ENCODE measurements around the gene ATP6V1C2. TPM values are rescaled to one million over a fixed set of nuclear protein-coding genes. Genes with fewer than 3 reads are reported as not detected.

ATP6V1C2 gene
- total and polyA plus RNA-seq, 9 of the 15 experiments (the other 6 are each of a cell fraction or from before 2014, with no cell fraction given), result 0.01 to 0.31 (median 0.10) TPM; not detected in 4

GRCh38 chr2:10798783-10799182, 77.4 kb downstream of the ATP6V1C2 start:
- intact Hi-C loops (cut with micrococcal nuclease), result no loop called here
- H3K9me3 ChIP-seq (replicated peaks; ENCODE audit: control insufficient read depth, insufficient read depth, low read depth, low read length), result no peaks in the 10 kb centered on the region
- peaks cover 3% of the 10 kb centered on the region for H3K9me1 ChIP-seq (ENCODE audit: control insufficient read depth, insufficient read depth, low read length)
- H3K27me3 ChIP-seq (ENCODE audit: control insufficient read depth in 2 of 2, insufficient read depth in 2 of 2, low read length in 2 of 2), result no peaks in the 10 kb centered on the region
- H3K4me1 ChIP-seq (replicated peaks in 1 of 2; ENCODE audit: control insufficient read depth in 2 of 2, insufficient read depth in 2 of 2, low read length in 2 of 2), result peaks cover 0 to 12% of the 10 kb centered on the region in 2 experiments; a peak in 2 of 5 replicates
- peaks cover 81% of the 10 kb centered on the region for H3K79me2 ChIP-seq (ENCODE audit: control insufficient read depth, insufficient read depth, low read length)
- ChIA-PET CTCF (ENCODE audit: low intra/inter-chr PET ratio) (no interaction called here), POLR2A (interaction anchor here (0.9 kb wide), 1 partner anchor 10 kb away, joined by 3 read pairs; no protein-coding TSS in a partner anchor)
- peaks cover 36% of the 10 kb centered on the region for H4K20me1 ChIP-seq (replicated peaks; ENCODE audit: control insufficient read depth, insufficient read depth, low read length)
- no peak overlapping the region for H2AFZ ChIP-seq (ENCODE audit: low read depth, low read length)
- H3K36me3 ChIP-seq (ENCODE audit: control insufficient read depth, insufficient read depth, low read length), result peaks cover 92% of the 10 kb centered on the region
- DNase-seq (ENCODE audit: extremely low read depth in 1 of 4, low spot score in 3 of 4) (peak; percentile 37 to 44 (median 40)), ATAC-seq (peak; percentile 86), FAIRE-seq (peak; percentile 70)
- H3K9ac ChIP-seq (ENCODE audit: insufficient read depth in 1 of 2, low read depth in 2 of 2, low read length in 2 of 2), result no peak overlapping the region
- no peak overlapping the region for H3K4me2 ChIP-seq (ENCODE audit: insufficient read depth, low read length)
- in situ Hi-C loops (cut with MboI), result no loop called here
- no peak overlapping the region for H3K27ac ChIP-seq (ENCODE audit: extremely low read depth, low read depth, low read length)
- WGBS (ENCODE audit: insufficient coverage, low coverage, missing lambda C conversion rate), result 67% methylated on average over 8 of the region's 8 CpGs
- H3K4me3 ChIP-seq, result no peak overlapping the region
- BruUV-seq (replicated peaks), result no TSS peak
- TF ChIP-seq ZNF76 (CRISPR knock-in tag; IDR thresholded peaks at IDR 0.05; ENCODE audit: borderline replicate concordance) (no peak), TRIM24 (IDR thresholded peaks at IDR 0.05) (no peak), ATF1 (CRISPR knock-in tag; IDR thresholded peaks at IDR 0.05) (no peak), ATF1 (tag; IDR thresholded peaks at IDR 0.05) (no peak), ZNF707 (CRISPR knock-in tag; conservative IDR thresholded peaks at IDR 0.05) (no peak), CEBPG (CRISPR knock-in tag; IDR thresholded peaks at IDR 0.05) (no peak), CEBPG (tag; conservative IDR thresholded peaks at IDR 0.05 in 1 of 2, IDR thresholded peaks at IDR 0.05 in 1 of 2) (no peak), E2F5 (CRISPR knock-in tag; IDR thresholded peaks at IDR 0.05) (no peak), CTCFL (IDR thresholded peaks at IDR 0.05; ENCODE audit: borderline replicate concordance, insufficient read depth, low read depth, low read length, poor library complexity, severe bottlenecking) (peak; percentile 70), ZNF143 (CRISPR knock-in tag; IDR thresholded peaks at IDR 0.05) (no peak), VEZF1 (CRISPR knock-in tag; IDR thresholded peaks at IDR 0.05) (peak; percentile 35), RCOR1 (IDR thresholded peaks at IDR 0.05; ENCODE audit: borderline replicate concordance in 1 of 2, low read depth in 2 of 2, low read length in 2 of 2) (no peak), SMARCE1 (IDR thresholded peaks at IDR 0.05) (no peak), ZNF239 (CRISPR knock-in tag; IDR thresholded peaks at IDR 0.05) (no peak), PBX2 (CRISPR knock-in tag; IDR thresholded peaks at IDR 0.05; ENCODE audit: low read depth) (no peak), PBX2 (tag; conservative IDR thresholded peaks at IDR 0.05; ENCODE audit: low read depth) (no peak)

Data from K562 (cell line).